ENCODE data around the gene WDR4.

DNA sequence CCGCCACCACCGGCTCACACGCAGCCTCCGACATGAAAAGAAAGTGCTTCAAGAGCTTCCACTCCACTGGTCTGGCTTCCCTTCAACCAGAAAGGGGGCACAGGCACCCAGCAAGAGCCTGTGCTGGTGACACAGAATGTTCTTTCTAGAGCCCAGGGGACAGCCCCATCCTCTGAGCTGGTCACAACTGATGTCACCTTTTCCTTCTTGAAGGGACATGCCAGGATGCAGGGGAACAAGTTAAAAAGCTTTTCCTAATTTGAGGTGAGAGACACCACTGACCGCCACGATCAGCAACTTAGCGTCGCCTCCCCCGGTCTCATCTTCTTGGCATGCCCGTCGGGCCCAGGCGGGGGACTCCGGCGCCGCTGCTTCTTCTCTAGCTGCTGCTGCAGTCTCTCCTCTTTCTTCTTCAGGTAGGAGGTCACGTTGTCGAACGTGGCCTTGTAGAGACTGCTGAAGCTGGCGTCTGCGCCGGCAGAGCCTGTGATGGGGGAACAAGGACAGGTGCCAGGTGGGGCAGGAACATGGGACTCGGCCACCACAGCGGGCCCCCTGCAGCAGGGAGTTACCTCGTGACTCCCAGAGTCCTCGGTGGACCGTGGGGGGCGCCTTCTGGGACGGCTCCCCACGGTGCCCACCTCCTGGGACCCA is 29.5 kb downstream of the WDR4 start:
- TF ChIP-seq CTCF (IDR thresholded peaks at IDR 0.05; ENCODE audit: low read depth, low read length, poor library complexity, severe bottlenecking) = no peak
- no peak for TF ChIP-seq EZH2phosphoT487 (IDR thresholded peaks at IDR 0.05; ENCODE audit: borderline replicate concordance, low read length)
